Measurements from ENCODE around the gene UTP14C. TPM values are rescaled to one million over a fixed set of nuclear protein-coding genes. Genes with fewer than 3 reads are reported as not detected.

UTP14C gene
- total RNA-seq, 2 donors from 2014 or later = 16.3 to 18.8 TPM

DNA sequence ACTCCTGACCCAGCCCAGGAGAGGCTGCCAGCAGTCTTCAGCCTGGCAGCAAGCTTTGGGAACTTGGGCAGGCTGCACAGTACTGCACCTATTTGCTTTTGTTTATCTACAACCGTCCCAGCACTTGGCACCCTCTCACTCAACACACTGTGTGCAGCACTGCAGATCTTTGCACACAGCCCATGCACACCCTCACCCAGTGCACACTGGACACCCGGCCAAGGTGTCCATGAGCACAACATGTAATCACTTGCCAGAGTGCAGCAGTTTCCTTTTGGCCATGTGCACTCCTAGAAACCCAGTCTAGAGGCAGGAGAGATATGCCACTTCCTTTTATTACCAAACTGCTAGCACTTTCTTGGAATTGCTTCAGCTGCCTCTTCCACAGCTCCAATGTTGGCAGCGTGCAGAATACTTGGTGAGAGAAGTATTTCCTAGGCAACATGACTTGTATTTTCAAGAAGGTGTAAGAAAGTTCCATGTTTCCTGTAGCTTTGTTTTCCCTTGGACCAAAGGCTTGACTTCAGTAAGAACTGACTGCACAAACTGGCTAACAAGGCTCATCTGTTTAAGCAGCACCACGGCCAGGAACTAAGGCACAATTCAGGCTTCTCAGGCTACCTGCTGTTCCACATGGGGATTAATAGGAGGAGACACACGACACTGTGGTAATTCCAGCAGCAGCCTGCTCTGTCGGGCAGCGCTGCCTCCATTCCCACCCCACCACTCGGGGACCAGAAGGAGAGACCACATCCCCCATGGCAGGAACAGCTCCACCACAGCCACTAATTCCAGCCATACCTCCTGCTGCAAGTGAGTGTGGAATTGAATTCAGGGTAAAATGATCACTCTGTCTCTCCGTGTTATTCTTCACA lies 28.6 kb upstream of the UTP14C start:
- Histone ChIP-seq H3K27me3 (no peaks in the 10 kb centered on the region), H3K9me3 (no peaks in the 10 kb centered on the region), H3K36me3 (no peaks in the 10 kb centered on the region), H3K4me3 (no peak overlapping the region), H3K4me1 (peaks cover 5% of the 10 kb centered on the region), H3K27ac (peak overlapping the region; percentile 14), H3K9ac (ENCODE audit: low read depth in 2 of 2, low read length in 2 of 2) (peak overlapping the region; percentile 5 to 23)
- peak; percentile 63 for DNase-seq
- intact Hi-C loops (cut with DNase I) = no loop called here
- TF ChIP-seq CTCF (IDR thresholded peaks at IDR 0.05) = no peak

DNA sequence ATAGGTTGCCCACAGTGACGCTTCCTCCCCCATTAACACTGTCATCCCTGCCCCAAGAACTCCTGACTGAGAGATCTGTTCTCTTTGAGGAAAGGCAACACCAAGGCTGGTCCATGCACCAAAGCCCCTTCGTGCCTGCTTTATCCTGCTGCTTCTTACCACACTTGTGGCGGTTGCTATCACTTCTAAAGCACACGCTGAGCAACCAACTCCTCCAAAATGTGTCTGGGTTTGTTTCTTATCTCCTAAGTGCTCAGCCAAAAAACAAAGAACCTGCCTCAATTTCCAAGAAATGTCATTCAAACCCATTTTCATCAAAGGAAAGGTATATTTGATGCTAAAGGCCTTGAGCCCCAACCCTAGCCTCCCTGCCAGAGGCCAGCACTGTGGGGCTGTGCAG lies 27.9 kb upstream of the UTP14C start:
- intact Hi-C loops (cut with DNase I) = no loop called here
- Histone ChIP-seq H3K4me3 (no peak overlapping the region), H3K36me3 (no peaks in the 10 kb centered on the region), H3K27me3 (no peaks in the 10 kb centered on the region), H3K9ac (ENCODE audit: low read depth in 2 of 2, low read length in 2 of 2) (peak overlapping the region in 1 of 2 donors; percentile 23), H3K27ac (no peak overlapping the region), H3K9me3 (no peaks in the 10 kb centered on the region), H3K4me1 (peaks cover 5% of the 10 kb centered on the region)
- TF ChIP-seq CTCF (IDR thresholded peaks at IDR 0.05) = no peak
- DNase-seq = no peak

DNA sequence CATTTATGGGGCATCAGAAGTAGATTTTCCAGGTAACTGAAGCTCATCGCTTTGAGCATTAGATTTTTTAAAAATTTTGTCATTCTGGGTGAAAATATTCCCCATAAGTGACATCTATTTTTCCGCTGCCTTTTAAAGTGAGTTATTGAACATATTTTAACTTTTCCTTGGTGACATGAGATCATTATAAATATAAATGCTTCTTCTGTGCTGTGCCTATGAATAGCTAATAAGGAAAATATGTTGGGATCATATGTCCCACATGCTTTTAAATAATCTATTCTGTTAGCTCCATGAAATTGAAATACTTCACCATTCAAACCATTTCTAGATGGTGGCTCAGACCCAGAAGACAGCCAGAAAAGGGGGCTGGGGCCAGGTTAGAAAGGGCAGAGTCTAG lies 27.3 kb upstream of the UTP14C start:
- Histone ChIP-seq H3K9ac (ENCODE audit: low read depth in 2 of 2, low read length in 2 of 2) (no peak overlapping the region), H3K4me1 (peaks cover 5% of the 10 kb centered on the region), H3K27ac (no peak overlapping the region), H3K36me3 (no peaks in the 10 kb centered on the region), H3K4me3 (no peak overlapping the region), H3K27me3 (no peaks in the 10 kb centered on the region), H3K9me3 (no peaks in the 10 kb centered on the region)
- no peak for DNase-seq
- TF ChIP-seq CTCF (IDR thresholded peaks at IDR 0.05) = no peak
- intact Hi-C loops (cut with DNase I) = no loop called here

DNA sequence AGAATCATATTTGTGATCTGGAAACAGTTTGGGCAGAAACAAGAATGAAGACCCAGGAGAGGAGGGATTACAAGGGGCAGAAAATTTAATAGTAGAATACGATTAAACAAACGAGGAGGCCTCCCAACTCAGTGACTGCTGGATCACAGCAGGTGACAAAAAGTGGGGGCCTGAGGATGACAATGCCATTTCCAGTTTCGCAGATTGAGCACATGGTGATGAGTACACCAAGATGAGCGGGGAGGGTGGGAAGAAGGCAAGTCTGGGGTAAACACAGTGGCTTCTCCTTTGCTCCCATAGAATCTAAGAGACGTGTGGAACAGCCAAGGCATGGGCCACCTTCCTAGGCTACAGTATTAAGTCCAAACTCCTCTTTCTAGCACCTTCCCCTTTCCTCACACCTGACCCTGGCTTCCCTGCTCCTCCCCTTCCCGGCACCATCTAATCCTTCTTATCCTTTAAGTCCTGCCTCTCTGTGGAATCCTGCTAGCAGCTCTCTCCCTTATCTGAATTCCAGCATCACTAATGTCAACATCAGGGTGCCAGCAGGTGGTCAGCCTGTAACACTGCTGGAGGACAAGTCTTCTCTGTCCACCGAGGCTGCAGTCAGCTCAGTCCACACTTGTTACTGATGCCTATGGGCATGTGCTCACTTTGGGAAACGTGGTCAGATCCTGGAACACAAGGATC lies 26.7 kb upstream of the UTP14C start:
- Histone ChIP-seq H3K9ac (ENCODE audit: low read depth in 2 of 2, low read length in 2 of 2) (no peak overlapping the region), H3K9me3 (no peaks in the 10 kb centered on the region), H3K27me3 (no peaks in the 10 kb centered on the region), H3K4me1 (peaks cover 5% of the 10 kb centered on the region), H3K4me3 (no peak overlapping the region), H3K27ac (no peak overlapping the region), H3K36me3 (no peaks in the 10 kb centered on the region)
- intact Hi-C loops (cut with DNase I) = loop anchor here (2.0 kb wide), 1 partner anchor 129 kb away; no protein-coding TSS in a partner anchor
- TF ChIP-seq CTCF (IDR thresholded peaks at IDR 0.05) = no peak
- no peak for DNase-seq

- no peaks in the 10 kb centered on the region for H3K9me3 ChIP-seq
- DNase-seq = no peak
- H3K36me3 ChIP-seq = no peaks in the 10 kb centered on the region
- H3K9ac ChIP-seq (ENCODE audit: low read depth in 2 of 2, low read length in 2 of 2) = no peak overlapping the region
- intact Hi-C loops (cut with DNase I) = loop anchor here (2.0 kb wide), 1 partner anchor 128 kb away; no protein-coding TSS in a partner anchor
- TF ChIP-seq CTCF (IDR thresholded peaks at IDR 0.05) = no peak
- H3K4me1 ChIP-seq = peaks cover 11% of the 10 kb centered on the region
- no peaks in the 10 kb centered on the region for H3K27me3 ChIP-seq
- H3K4me3 ChIP-seq = no peak overlapping the region
- H3K27ac ChIP-seq = no peak overlapping the region
Observed at GRCh38 chr13:51998723-51999509, 25.6 kb upstream of the UTP14C start.

Measured in colonic mucosa (tissue), 4 donors.